H1 (cell line): Measurements from ENCODE around the gene RFX5. TPM values are rescaled to one million over a fixed set of nuclear protein-coding genes. Genes with fewer than 3 reads are reported as not detected.

Experiments
- CTCF ChIA-PET: fragments of 300-600 bp; sonication (Branson Sonifier 250); formaldehyde crosslinking; loops from one replicate; lab custom pipeline; 2021; ENCODE audit not compliant: partially characterized antibody; lab: Charles Lee
- POLR2A ChIA-PET: fragments of 300-600 bp; sonication (Branson Sonifier 250); formaldehyde crosslinking; loops from one replicate; lab custom pipeline; 2021; ENCODE audit warnings: inconsistent platforms; ENCODE audit not compliant: partially characterized antibody; lab: Charles Lee
- DNase-seq, 2 experiments: peaks; one replicate each; pipeline versions ENCODE4 v3.0.0 to v3.0.0-alpha.2; 2010 to 2022; ENCODE audit warnings: low spot score in 2 of 2, low read depth in 1 of 2, mixed read lengths in 1 of 2
- FAIRE-seq: peaks from 2 replicates; lab custom pipeline; 2011; peaks lifted over from hg19 to GRCh38; lab: Jason Lieb, UNC
- H2AFZ ChIP-seq: 2 replicates; pipeline ENCODE4 v1.8.1; 2012; ENCODE audit warnings: low read length, inconsistent platforms
- H2AK5ac ChIP-seq: 2 replicates; pipeline ENCODE4 v1.6.1; 2013; ENCODE audit warnings: low read depth, low read length
- H2BK120ac ChIP-seq: replicated peaks from 2 replicates; pipeline ENCODE3; 2013; ENCODE audit warnings: low read depth, low read length, inconsistent platforms
- H2BK12ac ChIP-seq: 2 replicates; pipeline ENCODE4 v1.6.1; 2013; ENCODE audit warnings: low read depth, low read length
- H2BK15ac ChIP-seq: 2 replicates; pipeline ENCODE4 v1.6.1; 2013; ENCODE audit warnings: low read length
- H2BK20ac ChIP-seq: 2 replicates; pipeline ENCODE4 v1.6.1; 2013; ENCODE audit warnings: low read length
- H2BK5ac ChIP-seq: 2 replicates; pipeline ENCODE4 v1.6.1; 2013; ENCODE audit warnings: low read depth, low read length
- H3K14ac ChIP-seq: 2 replicates; pipeline ENCODE4 v1.6.1; 2013; ENCODE audit warnings: inconsistent platforms; ENCODE audit not compliant: insufficient read length
- H3K18ac ChIP-seq: 2 replicates; pipeline ENCODE4 v1.6.1; 2013; ENCODE audit warnings: low read length; ENCODE audit errors: extremely low read depth
- H3K23ac ChIP-seq: 2 replicates; pipeline ENCODE4 v1.6.1; 2013; ENCODE audit warnings: inconsistent platforms; ENCODE audit not compliant: insufficient read length
- H3K23me2 ChIP-seq: 2 replicates; pipeline ENCODE4 v1.6.1; 2013; ENCODE audit warnings: low read depth, low read length
- H3K27ac ChIP-seq: 2 replicates; pipeline ENCODE4 v1.6.1; 2011; ENCODE audit warnings: low read depth, low read length, inconsistent platforms
- H3K27me3 ChIP-seq, 4 experiments: replicated peaks in 1 of 4; 1 replicate in 1 of 4; 2 replicates in 3 of 4; pipeline versions ENCODE4 v1.6.1 to v1.8.1; 2011 to 2013; ENCODE audit warnings: low read length in 3 of 4, mild to moderate bottlenecking in 3 of 4, inconsistent platforms in 2 of 4, mixed read lengths in 2 of 4, moderate library complexity in 1 of 4; ENCODE audit not compliant: control insufficient read depth in 3 of 4, insufficient read depth in 3 of 4; ENCODE audit errors: extremely low read depth in 1 of 4
- H3K36me3 ChIP-seq, 4 experiments: 2 replicates each; pipeline versions ENCODE4 v1.6.1 to v1.8.1; 2011 to 2013; ENCODE audit warnings: mild to moderate bottlenecking in 4 of 4, low read length in 3 of 4, moderate library complexity in 2 of 4, control low read depth in 1 of 4, inconsistent platforms in 1 of 4; ENCODE audit not compliant: insufficient read depth in 4 of 4, control insufficient read depth in 2 of 4
- H3K4ac ChIP-seq: replicated peaks from 2 replicates; pipeline ENCODE3; 2013; ENCODE audit warnings: low read length, low read depth, mixed read lengths, inconsistent platforms; ENCODE audit not compliant: insufficient read length
- H3K4me1 ChIP-seq, 4 experiments: replicated peaks in 1 of 4; 1 replicate in 1 of 4; 2 replicates in 3 of 4; pipeline versions ENCODE4 v1.6.1 to v1.8.1; 2011 to 2013; ENCODE audit warnings: low read length in 3 of 4, inconsistent platforms in 2 of 4, mixed read lengths in 1 of 4; ENCODE audit not compliant: insufficient read depth in 4 of 4, control insufficient read depth in 3 of 4
- H3K4me2 ChIP-seq, 2 experiments: 2 replicates each; pipeline versions ENCODE4 v1.6.1 to v1.8.1; 2011 to 2013; ENCODE audit warnings: low read depth in 2 of 2, low read length in 2 of 2, control low read depth in 1 of 2, inconsistent platforms in 1 of 2, mild to moderate bottlenecking in 1 of 2; ENCODE audit not compliant: insufficient read depth in 1 of 2
- H3K4me3 ChIP-seq, 4 experiments: fragments of 200-600, 300-600 bp in 1 of 4; sonication (generic), shearing (Covaris generic), sonication (Bioruptor Twin) in 1 of 4; 2 replicates each; pipeline versions ENCODE4 v1.5.1 to v1.8.1; 2011 to 2016; ENCODE audit warnings: low read length in 4 of 4, low read depth in 3 of 4, control low read depth in 2 of 4, inconsistent platforms in 2 of 4, mild to moderate bottlenecking in 2 of 4, mixed read lengths in 1 of 4, moderate library complexity in 1 of 4; ENCODE audit not compliant: insufficient read depth in 2 of 4; ENCODE audit errors: extremely low read depth in 1 of 4
- H3K56ac ChIP-seq: replicated peaks from 2 replicates; pipeline ENCODE3; 2013; ENCODE audit warnings: low read depth, mild to moderate bottlenecking, mixed read lengths, low read length, inconsistent platforms; ENCODE audit not compliant: insufficient read length
- H3K79me1 ChIP-seq: 2 replicates; pipeline ENCODE4 v1.6.1; 2013; ENCODE audit warnings: low read depth, low read length, control low read depth
- H3K79me2 ChIP-seq, 2 experiments: 2 replicates each; pipeline versions ENCODE4 v1.6.1 to v1.8.1; 2012 to 2013; ENCODE audit warnings: low read length in 2 of 2, mild to moderate bottlenecking in 2 of 2, inconsistent platforms in 1 of 2; ENCODE audit not compliant: insufficient read depth in 2 of 2, control insufficient read depth in 1 of 2
- H3K9ac ChIP-seq, 4 experiments: replicated peaks in 1 of 4; 1 replicate in 1 of 4; 2 replicates in 3 of 4; pipeline versions ENCODE4 v1.6.1 to v1.8.1; 2011 to 2013; ENCODE audit warnings: low read depth in 3 of 4, low read length in 3 of 4, control low read depth in 2 of 4, mild to moderate bottlenecking in 2 of 4, moderate library complexity in 2 of 4, inconsistent platforms in 1 of 4; ENCODE audit errors: extremely low read depth in 1 of 4
- H3K9me3 ChIP-seq, 2 experiments: 2 replicates each; pipeline versions ENCODE4 v1.6.1 to v1.8.1; 2012 to 2013; ENCODE audit warnings: mild to moderate bottlenecking in 2 of 2, moderate library complexity in 2 of 2, control low read depth in 1 of 2, inconsistent platforms in 1 of 2, low read depth in 1 of 2, low read length in 1 of 2, mixed read lengths in 1 of 2; ENCODE audit not compliant: insufficient read depth in 2 of 2
- H4K20me1 ChIP-seq, 2 experiments: replicated peaks in 1 of 2; 2 replicates each; pipeline versions ENCODE3 to v1.8.1; 2011 to 2013; ENCODE audit warnings: inconsistent platforms in 2 of 2, low read length in 2 of 2, mild to moderate bottlenecking in 1 of 2; ENCODE audit not compliant: insufficient read depth in 2 of 2, control insufficient read depth in 1 of 2
- H4K5ac ChIP-seq: 2 replicates; pipeline ENCODE4 v1.6.1; 2013; ENCODE audit warnings: low read length, low read depth, mixed read lengths, inconsistent platforms; ENCODE audit not compliant: insufficient read length
- H4K8ac ChIP-seq: 2 replicates; pipeline ENCODE4 v1.8.0; 2013; ENCODE audit warnings: mild to moderate bottlenecking, moderate library complexity, low read length, inconsistent platforms; ENCODE audit not compliant: insufficient read depth; ENCODE audit errors: extremely low read depth
- H4K91ac ChIP-seq: replicated peaks from 2 replicates; pipeline ENCODE3; 2013; ENCODE audit warnings: low read length, mixed read lengths, inconsistent platforms; ENCODE audit not compliant: insufficient read length
- WGBS, 2 experiments: shearing (Covaris generic) in 1 of 2; methylation state at CpG; one replicate each; pipeline versions ENCODE4 v1.1.6 to v1.1.7; 2013 to 2015; ENCODE audit warnings: low lambda C conversion rate in 2 of 2, mixed read lengths in 2 of 2, inconsistent platforms in 1 of 2, low coverage in 1 of 2, missing lambda C conversion rate in 1 of 2; ENCODE audit not compliant: insufficient replicate concordance in 2 of 2, insufficient coverage in 1 of 2, insufficient read length in 1 of 2; ENCODE audit errors: extremely low coverage in 1 of 2, missing lambda C conversion rate in 1 of 2; 5-methylcytosine and 5-hydroxymethylcytosine counted together
- polyA plus RNA-seq, 7 experiments: library from polyadenylated mRNA; depleted of rRNA in 3 of 7; stranded (reverse) in 5 of 7; unstranded in 2 of 7; fragments of >200 nt in 5 of 7; fragments of 200-250 nt in 2 of 7; gene quantifications; 1 replicate in 5 of 7; 2 replicates in 1 of 7; 4 replicates in 1 of 7; pipeline versions ENCODE4 v1.2.1 to v1.2.3, GENCODE V29; 2011 to 2013; ENCODE audit warnings: missing spikeins in 2 of 7, mixed read lengths in 2 of 7
- total RNA-seq: library from RNA; stranded (reverse); fragmentation: NEBNext Ultra II Directional; extraction: Animal tissue kit (Norgen Biotek cat#: 25700); gene quantifications from 2 replicates; pipeline ENCODE4 v1.2.1, GENCODE V29; 2021

RFX5 gene
- total and polyA plus RNA-seq, 2 of the 8 experiments (the other 6 are each of a cell fraction or from before 2014, with no cell fraction given) = 27.8 to 59.7 TPM

- Histone ChIP-seq H2BK120ac (no peak overlapping the region), H2BK5ac (no peak overlapping the region), H3K23ac (no peak overlapping the region), H3K9ac (no peak overlapping the region), H3K27me3 (no peaks in the 10 kb centered on the region), H4K8ac (no peak overlapping the region), H3K79me1 (no peaks in the 10 kb centered on the region), H3K18ac (no peak overlapping the region), H4K91ac (no peak overlapping the region), H3K9me3 (peaks cover 2 to 3% of the 10 kb centered on the region in 2 experiments; a peak in 3 of 4 replicates), H3K4me1 (peaks cover 0 to 8% (median 6%) of the 10 kb centered on the region in 4 experiments; a peak in 6 of 7 replicates), H2AFZ (no peak overlapping the region), H3K36me3 (peaks cover 0 to 9% (median 0%) of the 10 kb centered on the region in 4 experiments; a peak in 3 of 8 replicates), H3K23me2 (peaks cover 2% of the 10 kb centered on the region; the same call in 1 of the 2 replicates), H3K4me2 (no peak overlapping the region), H3K4me3 (no peak overlapping the region), H2AK5ac (no peak overlapping the region), H3K14ac (no peak overlapping the region), H2BK15ac (no peak overlapping the region), H4K20me1 (no peaks in the 10 kb centered on the region), H3K4ac (no peak overlapping the region), H4K5ac (no peak overlapping the region), H3K56ac (no peak overlapping the region), H2BK20ac (no peak overlapping the region), H3K79me2 (no peaks in the 10 kb centered on the region), H2BK12ac (no peak overlapping the region), H3K27ac (no peak overlapping the region)
- CTCF ChIA-PET = interaction anchor here (1.2 to 2.5 kb wide), 6 partner anchors 11 to 38 kb away, joined by 3 to 9 read pairs (median 5); partner anchors contain the start of gene PSMB4
- 92% methylated on average over 8 of the region's 8 CpGs; no CpG with 5 or more reads in 1 of the 2 experiments for WGBS, 2 experiments
- POLR2A ChIA-PET = interaction anchor here (1.0 to 1.8 kb wide), 7 partner anchors 11 to 35 kb away, joined by 3 to 7 read pairs (median 3); partner anchors contain the start of gene RFX5
- FAIRE-seq (no peak), DNase-seq (no peak)
Measured at GRCh38 chr1:151367658-151368392, 20.8 kb upstream of the RFX5 start.
